Stimulated activated CD8-positive, alpha-beta memory T cell treated with anti-CD3 and anti-CD28 coated beads, Interleukin-7, amount 100 ng/mL, for 24 hours (primary cell): ENCODE measurements around the gene CAMSAP1.

Experiments used
- DNase-seq: peaks from one replicate; pipeline ENCODE4 v3.0.0-alpha.2; 2020; ENCODE audit warnings: low read depth

CAMSAP1 gene

DNA sequence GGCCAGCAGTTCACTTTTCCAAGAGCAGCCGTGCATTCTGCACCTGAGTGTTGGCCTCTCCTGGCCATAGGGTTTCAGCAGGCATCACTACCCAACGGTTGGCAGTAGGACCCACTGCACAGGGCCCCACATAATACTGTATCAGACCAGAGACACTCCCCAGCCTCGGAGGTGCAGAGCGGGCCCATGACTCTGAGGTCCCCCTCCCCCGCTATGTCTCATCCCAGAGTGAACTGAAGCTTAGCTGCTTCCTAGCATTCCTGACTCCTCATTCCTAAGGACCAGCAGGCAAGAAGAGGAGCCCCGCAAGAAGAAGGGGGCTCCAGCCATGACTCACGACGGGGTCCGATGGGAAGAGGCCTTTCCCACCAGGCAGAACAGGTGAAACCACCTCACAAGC is 67.2 kb downstream of the CAMSAP1 start:
- DNase-seq: no peak

DNA sequence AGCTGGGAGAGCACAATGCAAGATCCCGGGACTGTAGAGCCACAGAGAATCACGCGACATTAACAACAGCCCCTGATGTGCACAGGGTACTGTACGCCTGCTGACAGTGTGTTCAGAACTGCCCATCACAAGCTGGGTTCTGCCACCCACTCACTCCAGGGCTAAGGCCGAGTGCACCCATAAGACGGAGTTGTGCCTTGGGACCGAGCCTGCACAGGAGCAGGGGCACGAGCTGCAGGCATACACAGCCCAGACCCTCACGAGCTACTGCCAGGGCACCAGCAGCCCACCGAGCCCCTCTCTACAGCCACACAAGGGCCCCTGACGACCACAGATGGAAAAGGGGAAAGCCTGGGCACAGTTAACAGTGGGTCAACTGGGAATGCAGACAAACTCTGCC is 67.8 kb downstream of the CAMSAP1 start:
- DNase-seq: no peak

DNA sequence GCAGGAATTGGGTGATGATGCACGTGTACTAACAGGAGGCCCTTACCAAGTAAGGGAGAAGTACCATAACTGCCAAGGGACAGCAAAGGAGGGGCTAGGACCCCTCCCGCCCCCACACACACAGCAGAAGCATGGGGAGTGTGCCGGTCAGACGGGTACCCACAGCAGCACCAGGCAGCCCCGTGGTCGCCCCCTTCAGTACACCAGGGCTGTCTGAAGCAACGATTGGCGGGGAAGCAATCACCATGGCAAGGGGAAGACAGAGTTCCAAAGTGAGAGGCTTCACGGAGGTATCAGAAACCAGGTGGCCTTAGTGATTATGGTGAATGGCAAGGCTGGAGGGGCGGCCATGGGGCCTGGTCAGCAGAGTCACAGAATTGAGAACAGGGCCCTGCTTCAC is 72.2 kb downstream of the CAMSAP1 start:
- DNase-seq: no peak

DNA sequence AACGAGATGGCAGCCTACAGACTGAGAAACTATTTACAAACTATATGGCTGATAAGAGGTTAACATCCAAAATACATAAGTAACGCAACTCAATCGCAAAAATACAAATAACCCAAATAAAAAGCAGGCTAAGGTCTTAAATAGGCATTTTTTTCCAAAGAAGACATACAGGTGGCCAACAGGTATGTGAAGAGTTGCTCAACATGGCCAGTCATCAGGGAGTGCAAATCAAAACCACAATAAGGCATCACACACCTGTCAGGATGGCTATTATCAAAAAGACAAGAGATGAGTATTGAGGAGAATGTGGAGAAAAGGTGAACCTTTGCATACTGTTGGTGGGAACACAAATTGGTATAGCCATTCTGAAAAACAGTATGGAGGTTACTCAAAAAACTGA is 73.5 kb downstream of the CAMSAP1 start:
- DNase-seq: no peak

DNA sequence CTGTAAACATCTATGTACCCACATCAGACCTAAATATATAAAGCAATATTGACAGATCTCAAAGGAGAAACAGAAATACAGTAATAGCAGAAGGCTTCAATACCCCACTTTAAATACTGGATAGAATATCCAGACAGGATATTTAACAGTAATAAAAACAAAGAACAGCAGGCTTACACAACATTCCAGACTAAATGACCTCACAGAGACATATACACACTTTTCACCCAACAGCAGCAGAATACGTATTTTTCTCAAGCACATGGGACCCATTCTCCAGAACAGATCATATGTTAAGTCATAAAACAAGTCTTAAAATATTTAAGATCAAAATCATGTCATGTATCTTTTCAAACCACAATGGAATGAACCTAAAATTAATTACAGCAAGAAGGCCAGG is 76.8 kb downstream of the CAMSAP1 start:
- DNase-seq: no peak

DNA sequence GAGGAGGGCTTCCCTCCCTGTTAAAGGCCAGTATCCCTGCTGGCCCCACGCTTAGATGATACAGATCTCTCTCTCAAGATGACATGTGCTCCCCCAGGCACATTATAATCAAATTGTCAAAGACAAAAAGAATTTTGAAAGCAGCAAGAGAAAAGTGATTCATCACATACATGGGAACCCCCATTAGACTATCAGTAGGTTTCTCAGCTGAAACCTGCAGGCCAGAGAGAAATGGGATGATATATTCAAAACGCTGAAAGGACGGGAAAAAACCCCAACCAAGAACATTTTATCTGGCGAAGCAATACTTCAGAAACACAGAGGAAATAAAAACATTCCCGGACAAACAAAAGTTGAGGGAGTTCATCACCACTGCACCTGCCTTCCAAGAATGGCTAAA is 78.7 kb downstream of the CAMSAP1 start:
- no peak for DNase-seq

DNA sequence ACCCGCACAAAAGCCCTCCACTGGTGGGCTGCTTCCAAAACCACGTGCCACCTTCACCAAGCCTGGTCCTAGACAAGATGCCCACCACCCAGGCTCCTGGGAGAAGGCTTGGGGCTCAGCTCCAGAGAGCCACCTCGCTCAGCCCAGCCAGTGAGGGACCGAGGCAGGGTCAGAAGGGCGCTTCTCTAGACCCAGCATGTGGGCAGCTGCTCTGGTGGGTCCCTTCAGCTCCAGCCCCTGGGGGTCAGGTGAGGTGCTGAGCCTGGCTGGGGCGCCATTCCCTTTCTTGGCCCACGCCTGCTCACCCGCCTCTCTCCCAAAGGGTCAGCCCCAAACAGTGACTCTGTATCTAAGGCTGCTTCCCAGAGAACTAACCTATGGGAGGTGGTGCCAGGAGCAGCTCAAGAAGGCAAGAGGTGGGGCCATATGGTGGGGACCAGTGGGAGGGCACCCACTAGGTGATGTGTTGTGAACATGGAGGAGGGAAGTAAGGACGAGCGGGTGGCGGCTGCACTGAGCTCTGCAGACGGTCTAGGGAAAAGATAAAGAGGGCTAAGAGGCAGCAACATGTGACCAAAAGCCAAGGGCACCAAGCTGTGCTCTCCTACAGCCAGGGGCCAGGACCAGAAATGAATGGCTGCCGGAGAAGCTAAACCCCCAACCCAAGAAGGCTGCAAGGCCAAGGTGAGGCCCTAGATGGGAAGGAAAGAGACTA is 79.3 kb downstream of the CAMSAP1 start:
- no peak for DNase-seq

DNA sequence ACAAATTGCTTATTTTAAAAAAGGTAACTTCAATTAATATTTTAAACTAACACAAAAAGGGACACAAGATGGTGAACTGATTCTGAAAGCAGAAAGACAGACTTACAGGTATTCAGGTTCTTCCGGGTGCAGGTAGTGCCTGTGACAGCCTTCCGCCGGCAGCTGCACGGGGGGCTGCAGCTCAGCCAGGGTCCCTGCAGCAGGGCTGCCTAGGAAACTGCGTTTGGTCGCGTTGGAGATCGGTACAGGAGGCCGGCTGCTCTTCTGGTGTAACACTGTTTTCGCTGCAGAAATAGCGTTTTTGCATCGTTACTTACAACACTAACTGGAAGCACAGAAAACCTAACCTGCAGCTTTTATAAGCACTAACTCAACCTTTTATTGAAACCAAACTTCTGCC is 80.0 kb downstream of the CAMSAP1 start:
- no peak for DNase-seq

DNA sequence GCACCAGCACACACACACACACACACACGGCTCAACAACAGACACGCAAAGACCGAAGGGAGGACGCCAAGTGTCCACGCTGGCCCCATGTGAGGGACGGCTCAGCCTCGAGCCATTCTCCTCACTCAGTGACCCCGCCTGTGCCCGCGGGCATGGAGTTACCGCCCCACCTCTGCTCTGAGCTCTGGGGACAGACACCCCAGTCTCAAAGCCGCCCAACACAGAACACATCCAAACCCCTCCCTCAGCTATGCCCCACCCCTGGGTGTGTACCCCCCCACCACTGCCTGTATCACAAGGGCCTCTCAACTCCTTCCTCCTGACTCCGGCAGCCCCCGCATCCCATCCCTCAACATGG is 81.2 kb downstream of the CAMSAP1 start:
- DNase-seq: no peak

DNA sequence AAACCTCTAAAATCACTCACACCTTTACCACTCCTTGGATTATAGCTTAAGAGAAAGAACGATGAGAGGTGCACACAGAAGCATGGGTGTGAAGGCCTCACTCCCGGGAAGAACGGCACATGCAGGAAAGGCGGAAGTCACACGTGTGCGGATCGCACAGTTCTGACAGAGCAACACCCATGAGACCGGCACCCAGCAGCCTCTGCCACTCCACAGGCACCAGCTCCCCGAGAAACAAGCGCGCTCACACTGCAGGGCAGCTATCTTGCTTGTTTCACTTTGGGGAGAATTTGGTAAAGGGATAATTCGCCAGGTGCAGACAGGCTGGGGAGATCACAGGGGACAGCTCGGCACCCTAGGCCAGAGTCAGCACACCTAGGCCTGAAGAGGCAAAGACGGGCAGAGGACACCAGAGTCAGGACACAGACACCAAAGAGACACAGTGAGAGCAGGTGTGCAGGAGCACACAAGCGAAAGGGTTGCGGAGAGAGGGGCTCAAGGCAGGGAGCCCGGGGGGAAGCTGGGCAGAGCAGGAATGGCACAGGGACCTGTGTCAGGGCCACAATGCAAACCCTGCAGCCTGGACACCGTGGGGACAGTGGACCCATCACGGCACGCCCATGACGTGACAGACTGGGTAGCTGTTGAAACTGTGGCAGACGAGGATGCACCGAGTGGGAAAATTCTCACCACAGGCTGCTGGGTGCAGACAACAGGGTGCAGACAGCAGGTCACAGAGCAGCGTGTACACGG is 81.7 kb downstream of the CAMSAP1 start:
- DNase-seq: no peak

DNA sequence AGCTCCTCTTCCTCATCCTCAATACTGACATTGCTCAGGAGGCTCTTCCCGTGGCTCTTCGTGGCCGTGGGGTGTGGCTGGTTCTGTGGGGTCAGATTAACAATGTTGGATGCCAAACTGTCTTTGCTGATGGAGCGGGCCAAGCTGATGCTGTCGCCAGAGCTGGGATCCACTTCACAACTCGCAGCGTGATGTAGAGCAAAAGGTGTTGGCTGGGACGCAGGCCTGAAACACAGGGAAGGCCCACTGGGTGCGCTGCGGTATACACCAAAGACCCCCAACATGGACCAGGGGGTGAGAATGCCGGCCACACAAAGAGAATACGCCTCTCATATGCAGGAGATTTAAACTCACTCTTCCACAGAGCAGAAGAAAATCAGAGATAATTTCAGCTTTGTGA is 84.3 kb downstream of the CAMSAP1 start:
- DNase-seq: no peak

DNA sequence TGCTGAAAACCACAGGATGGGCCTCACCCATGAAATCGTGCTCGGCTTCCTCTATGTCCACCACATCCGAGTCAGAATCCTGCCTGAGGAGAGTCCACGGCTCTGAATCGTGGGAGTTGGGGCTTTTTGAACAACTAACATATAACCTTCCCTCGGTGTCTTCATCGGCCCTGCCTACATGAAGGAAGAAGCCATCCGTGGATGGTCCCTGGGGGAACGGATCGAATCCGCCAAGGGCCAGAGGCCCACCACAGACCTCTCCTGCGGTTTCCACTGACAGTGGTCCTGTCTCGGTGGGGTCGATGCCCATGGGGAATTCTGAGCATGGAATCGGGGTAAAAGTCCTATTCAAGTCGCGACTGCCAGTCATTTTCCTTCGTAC is 85.0 kb downstream of the CAMSAP1 start:
- DNase-seq: no peak

DNA sequence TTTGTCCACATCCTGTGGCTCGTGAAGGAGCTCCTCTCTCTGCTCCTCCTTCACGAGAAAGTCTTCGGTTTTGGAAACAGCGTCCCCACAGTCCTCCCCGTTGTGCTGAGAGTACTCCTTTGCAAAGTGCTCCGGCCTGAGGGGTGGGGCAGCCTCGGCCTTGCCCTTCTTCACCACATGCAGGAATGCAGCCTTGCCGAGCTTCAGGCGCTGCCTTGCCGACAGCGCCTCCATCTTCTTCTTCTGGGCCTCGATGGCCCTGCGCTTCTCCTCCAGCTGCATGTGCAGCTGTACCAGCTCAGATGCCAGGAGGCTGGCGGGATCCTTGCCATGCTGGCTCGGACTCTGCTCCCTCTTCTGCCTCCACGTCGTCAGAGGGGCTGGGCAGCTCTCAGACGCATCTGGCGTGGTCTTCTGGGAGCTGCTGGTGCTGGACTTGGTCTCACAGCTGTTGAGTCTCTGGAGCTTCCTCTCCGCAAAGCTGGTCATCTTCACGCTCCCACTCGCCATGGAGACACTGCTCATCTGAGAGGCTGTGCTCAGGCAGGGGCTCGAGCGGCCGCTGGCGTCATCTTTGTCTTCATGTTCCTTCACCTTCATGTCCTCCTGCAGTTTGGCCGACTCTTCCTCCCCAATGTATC is 85.5 kb downstream of the CAMSAP1 start:
- no peak for DNase-seq

DNA sequence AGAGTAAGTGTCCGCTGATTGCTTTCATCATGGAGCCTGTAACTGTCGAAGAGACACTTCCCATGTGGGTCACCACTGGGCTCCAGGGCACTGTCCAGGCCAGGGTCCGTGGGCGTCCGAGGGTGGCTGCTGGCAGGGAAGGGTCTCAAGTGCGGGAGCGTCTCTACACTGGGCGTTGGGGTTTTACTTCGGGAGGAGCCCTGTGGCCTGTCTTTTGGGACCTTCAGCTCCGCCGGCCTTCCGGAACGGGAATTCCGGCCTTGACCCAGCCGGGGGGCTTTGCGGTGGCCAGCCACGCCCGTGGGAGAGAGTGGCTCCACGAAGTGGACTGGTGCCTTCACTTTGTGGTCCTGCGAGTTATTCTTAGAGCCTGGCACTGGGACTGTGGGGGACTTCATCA is 86.2 kb downstream of the CAMSAP1 start:
- DNase-seq: no peak

DNA sequence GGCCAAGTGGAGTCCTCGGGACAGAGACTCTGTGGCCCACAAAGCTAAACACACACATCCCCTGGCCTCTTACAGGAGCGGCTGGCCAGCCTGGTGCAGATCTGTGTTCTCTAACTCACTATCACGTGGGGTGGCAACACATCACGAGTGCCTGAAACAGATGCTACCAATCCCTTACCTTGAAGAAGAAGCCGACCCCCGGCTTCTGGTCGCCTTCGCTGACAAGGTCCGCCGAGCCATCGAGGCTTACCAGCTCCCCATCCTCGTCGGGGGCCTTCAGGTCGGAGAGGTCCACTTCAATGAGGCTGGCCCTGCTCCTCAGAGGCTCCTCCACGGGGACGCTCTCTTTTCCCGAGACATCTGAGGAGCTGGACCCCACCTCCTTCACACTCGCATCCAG is 86.7 kb downstream of the CAMSAP1 start:
- DNase-seq: no peak

DNA sequence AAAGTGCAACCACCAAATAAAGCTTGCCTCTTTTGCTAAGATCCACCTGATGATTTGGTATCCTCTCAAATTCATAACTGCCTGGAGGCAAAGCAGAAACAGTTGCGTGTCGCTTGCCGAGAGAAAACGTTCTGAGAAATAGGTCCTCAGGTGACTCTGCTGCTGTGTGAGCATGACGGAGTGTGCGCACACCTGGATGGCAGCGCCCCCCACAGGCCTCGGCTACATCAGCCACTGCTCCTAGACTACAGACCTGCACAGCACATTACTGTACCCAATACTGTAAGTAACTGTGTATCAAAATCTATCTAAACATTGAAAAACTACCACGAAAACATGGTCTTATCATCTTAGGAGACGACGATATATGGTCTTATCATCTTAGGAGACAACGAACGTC is 87.4 kb downstream of the CAMSAP1 start:
- DNase-seq: no peak

DNA sequence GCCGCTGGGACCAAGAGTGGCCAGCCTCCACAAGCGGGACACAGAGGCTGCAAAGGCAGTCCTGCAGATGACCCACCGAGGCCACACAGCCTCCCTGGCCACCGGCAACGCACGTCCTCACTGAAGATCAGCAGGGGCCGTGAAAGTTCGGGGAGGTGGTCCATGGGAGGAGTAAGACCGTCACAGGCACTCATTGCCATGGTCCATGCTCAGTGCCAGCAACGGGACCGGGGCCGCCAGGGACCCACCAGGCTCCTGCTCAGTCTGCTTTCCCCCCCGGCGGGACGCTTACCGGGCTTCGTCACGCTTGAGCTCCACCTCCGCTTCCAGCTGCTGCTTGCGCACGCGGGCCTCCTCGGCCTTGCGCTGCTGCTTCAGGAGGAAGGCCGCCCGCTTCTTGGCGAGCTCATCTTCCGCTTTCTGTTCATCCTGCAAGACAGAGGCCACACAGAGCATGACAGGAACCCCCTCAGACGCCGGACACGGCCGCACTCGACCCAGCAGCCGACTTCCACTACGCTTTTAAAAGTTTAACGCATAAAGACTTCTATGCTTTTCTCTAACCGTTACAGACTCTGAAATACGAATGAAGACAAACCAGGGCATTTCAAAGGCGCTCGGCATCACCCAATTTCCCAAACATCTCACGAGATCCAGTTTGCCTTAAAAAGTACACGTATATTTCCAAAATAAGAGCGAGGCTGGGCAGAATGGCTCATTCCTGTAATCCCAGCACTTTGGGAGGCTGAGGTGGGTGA is 88.4 kb downstream of the CAMSAP1 start:
- DNase-seq: no peak

DNA sequence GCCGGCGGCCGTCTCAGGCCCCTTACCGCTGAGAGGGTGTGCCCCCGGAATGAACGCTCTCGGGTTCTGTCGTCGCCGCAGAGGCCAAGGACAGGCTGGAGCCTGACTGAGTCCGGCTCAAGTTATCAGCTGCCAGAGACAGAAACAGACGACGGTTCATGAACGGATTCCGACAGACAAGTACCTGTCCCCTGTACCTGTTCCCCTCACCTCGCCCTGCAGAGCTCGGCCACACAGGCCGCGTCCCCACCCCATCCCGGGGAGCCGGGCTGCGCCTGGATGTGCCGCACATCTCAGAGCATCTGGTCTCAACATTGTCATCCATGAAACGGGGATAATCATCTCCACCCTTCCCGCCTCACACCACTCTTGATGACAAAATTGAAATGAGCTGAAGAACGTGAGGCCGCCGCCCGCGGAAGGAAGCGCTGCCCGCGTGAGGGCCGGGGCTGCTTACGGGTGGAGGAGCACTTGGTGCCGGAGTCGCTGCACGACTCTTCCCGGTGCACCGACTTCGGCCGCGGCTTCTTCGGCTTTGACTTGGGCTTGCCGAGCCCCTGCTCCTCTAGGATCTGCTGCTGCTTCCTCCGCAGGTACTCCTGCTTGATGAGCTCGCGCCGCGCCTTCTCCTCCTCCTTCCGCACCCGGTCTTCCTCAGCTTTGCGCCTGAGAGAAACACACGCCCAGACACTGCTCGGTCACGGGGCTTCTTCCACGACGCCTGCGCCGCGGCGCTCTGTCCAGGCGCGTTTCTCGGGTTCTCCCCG is 89.2 kb downstream of the CAMSAP1 start:
- DNase-seq: no peak

DNA sequence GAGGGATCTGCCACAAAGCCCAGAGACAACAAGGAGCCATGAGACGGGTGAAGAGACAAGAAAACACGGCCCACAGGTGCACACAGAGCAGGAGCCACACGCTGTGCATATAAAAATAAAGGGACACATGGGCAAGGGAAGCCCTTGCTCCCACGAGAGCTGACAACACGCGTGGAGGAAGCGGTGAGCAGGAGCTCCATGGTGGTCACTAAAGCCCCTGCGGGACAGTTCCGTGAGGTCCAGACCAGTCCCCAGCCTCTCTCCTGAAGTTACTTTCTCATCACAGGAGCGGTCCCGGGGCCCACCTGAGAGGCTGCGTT is 90.7 kb downstream of the CAMSAP1 start:
- DNase-seq: no peak

DNA sequence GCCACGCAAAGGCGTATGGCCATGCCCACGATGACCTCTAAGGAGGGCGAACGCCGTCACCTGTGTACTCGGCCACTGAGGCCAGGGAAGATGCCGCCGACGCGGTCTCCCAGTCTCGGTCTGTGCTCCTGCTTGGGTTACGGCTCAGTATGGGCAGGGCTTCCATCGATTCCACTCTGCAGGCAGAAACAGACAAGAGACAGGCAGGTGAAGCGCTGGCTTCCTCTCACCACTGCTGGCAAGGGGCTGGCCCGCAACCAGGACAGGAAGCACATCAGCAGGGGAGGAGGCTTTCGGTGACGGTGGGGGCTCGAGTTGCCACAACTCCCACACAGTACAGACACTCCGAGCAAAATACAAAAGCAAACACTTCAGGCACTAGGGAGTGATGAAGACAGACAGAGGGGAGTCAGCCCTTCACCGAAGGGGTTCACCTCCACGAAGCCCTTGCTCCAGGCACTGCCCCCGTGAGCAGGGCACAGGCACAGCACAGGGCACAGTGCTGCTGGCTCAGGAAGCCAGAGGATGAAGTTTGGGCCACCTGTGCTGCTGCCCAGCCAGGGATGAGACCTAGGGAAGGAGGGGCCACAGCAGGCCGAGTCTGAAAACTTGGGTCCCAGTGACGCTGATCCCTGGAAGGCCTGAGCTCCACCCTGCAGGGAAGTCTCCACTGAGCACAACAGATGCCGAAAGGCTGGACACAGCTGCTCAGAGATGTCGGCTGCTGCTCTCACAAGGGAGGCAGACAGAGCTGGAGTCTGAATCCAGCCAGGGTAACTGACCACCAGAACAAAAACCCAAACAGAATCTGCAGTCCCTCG is 91.3 kb downstream of the CAMSAP1 start:
- no peak for DNase-seq

DNA sequence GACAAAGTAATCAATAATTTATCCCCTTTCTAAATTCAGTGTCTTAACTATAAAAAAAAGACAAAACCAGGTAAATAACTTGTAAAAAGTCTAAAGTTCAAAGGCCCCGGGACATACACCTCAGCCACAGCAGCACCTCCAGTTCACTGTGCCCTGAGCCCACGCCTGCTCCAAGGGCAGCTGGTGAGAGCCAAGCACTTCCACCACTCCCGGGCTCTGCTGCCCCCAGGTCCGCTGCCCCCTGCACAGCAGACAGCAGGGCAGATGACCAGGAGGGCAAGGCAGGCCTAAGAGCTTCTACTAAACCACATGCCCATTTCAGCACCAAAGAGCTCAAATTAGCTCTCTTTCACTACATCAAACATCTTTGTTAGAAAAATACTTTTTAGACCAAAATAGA is 91.9 kb downstream of the CAMSAP1 start:
- DNase-seq: no peak
